Esophagus muscularis mucosa (tissue), 4 donors: ENCODE results near the gene ICE1. TPM values are rescaled to one million over a fixed set of nuclear protein-coding genes. Genes with fewer than 3 reads are reported as not detected.
A peak's percentile ranks its signal among the peaks of the same experiment; 100 is the strongest.

Experiments used
- DNase-seq: peaks from one replicate; pipeline ENCODE4 v3.0.0-alpha.2; 2017; ENCODE audit errors: extremely low spot score
- H3K27ac ChIP-seq, 4 donors: fragments of 200-600 bp; sonication (generic); replicated peaks in 1 of 4; 1 replicate in 3 of 4; 2 replicates in 1 of 4; pipeline ENCODE4 v1.5.1; 2016 to 2019; ENCODE audit warnings: mild to moderate bottlenecking in 1 of 4
- H3K27me3 ChIP-seq, 4 donors: fragments of 200-600 bp; sonication (generic); one replicate each; pipeline versions ENCODE4 v1.5.1 to v1.6.0; 2016 to 2019
- H3K36me3 ChIP-seq, 4 donors: fragments of 200-600 bp; sonication (generic); one replicate each; pipeline ENCODE4 v1.5.1; 2016 to 2019
- H3K4me1 ChIP-seq, 4 donors: fragments of 200-600 bp; sonication (generic); one replicate each; pipeline ENCODE4 v1.5.1; 2016 to 2019
- H3K4me3 ChIP-seq, 4 donors: fragments of 200-600 bp; sonication (generic); 1 replicate in 2 of 4; 2 replicates in 2 of 4; pipeline ENCODE4 v1.5.1; 2016 to 2019; ENCODE audit warnings: mild to moderate bottlenecking in 4 of 4, moderate library complexity in 1 of 4
- H3K9me3 ChIP-seq, 4 donors: fragments of 200-600 bp; sonication (generic); 1 replicate in 3 of 4; 2 replicates in 1 of 4; pipeline ENCODE4 v1.5.1; 2016 to 2019
- EP300 ChIP-seq: sonication (generic); formaldehyde crosslinking; IDR thresholded peaks from one replicate; pipeline ENCODE4 v1.6.1; 2017; ENCODE audit warnings: antibody characterized with exemption
- POLR2A ChIP-seq: fragments of 450-650 bp; IDR thresholded peaks from one replicate; pipeline ENCODE4 v1.6.1; 2017; ENCODE audit warnings: antibody characterized with exemption, moderate library complexity, mild to moderate bottlenecking, low read depth
- POLR2AphosphoS5 ChIP-seq, 2 donors: sonication (generic); formaldehyde crosslinking; IDR thresholded peaks; one replicate each; pipeline ENCODE4 v1.6.1; 2017; ENCODE audit warnings: antibody characterized with exemption in 2 of 2
- WGBS: methylation state at CpG from one replicate; pipeline ENCODE4 v1.1.5; 2018; 5-methylcytosine and 5-hydroxymethylcytosine counted together
- intact Hi-C: fragments of 100-400 bp; cut with DNase I; formaldehyde crosslinking; loops from one replicate; pipeline ENCODE4 v1.15.1; 2023
- total RNA-seq, 4 donors: library from RNA; depleted of rRNA; stranded (reverse); fragments of >200 nt; gene quantifications; one replicate each; pipeline versions ENCODE4 v1.1.0 to v1.2.1, GENCODE V29; 2016
- TF ChIP-seq, protein P1 (sequence below), 3 experiments: fragments of 200-600 bp in 2 of 3; fragments of 450-650 bp in 1 of 3; sonication (generic) in 2 of 3; IDR thresholded peaks; one replicate each; pipeline ENCODE4 v1.5.1; 2017 to 2019; ENCODE audit warnings: antibody characterized with exemption in 3 of 3, mild to moderate bottlenecking in 2 of 3, moderate library complexity in 1 of 3

The ICE1 gene
- total RNA-seq, 4 donors from 2014 or later = 27.6 to 31.6 (median 30.1) TPM

GRCh38 chr5:5497152-5497788 is 74.8 kb downstream of the ICE1 start:
- TF ChIP-seq, protein P1, sequence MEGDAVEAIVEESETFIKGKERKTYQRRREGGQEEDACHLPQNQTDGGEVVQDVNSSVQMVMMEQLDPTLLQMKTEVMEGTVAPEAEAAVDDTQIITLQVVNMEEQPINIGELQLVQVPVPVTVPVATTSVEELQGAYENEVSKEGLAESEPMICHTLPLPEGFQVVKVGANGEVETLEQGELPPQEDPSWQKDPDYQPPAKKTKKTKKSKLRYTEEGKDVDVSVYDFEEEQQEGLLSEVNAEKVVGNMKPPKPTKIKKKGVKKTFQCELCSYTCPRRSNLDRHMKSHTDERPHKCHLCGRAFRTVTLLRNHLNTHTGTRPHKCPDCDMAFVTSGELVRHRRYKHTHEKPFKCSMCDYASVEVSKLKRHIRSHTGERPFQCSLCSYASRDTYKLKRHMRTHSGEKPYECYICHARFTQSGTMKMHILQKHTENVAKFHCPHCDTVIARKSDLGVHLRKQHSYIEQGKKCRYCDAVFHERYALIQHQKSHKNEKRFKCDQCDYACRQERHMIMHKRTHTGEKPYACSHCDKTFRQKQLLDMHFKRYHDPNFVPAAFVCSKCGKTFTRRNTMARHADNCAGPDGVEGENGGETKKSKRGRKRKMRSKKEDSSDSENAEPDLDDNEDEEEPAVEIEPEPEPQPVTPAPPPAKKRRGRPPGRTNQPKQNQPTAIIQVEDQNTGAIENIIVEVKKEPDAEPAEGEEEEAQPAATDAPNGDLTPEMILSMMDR (IDR thresholded peaks at IDR 0.05) = peak; percentile 81 to 88 (median 86)
- TF ChIP-seq POLR2AphosphoS5 (IDR thresholded peaks at IDR 0.05) = no peak
- Histone ChIP-seq H3K4me3 (no peak overlapping the region), H3K36me3 (no peaks in the 10 kb centered on the region), H3K27ac (no peak overlapping the region), H3K27me3 (no peaks in the 10 kb centered on the region), H3K4me1 (peaks cover 13 to 42% (median 32%) of the 10 kb centered on the region in 4 donors), H3K9me3 (no peaks in the 10 kb centered on the region)
- intact Hi-C loops = loop anchor here (5.0 to 10.0 kb wide), 3 partner anchors 168 to 880 kb away; partner anchors contain the start of gene MED10
- 33% methylated on average over 13 of the region's 13 CpGs for WGBS
- no peak for DNase-seq

GRCh38 chr5:5499442-5499841 is 77.0 kb downstream of the ICE1 start:
- DNase-seq = no peak
- H3K4me3 ChIP-seq = no peak overlapping the region
- TF ChIP-seq POLR2AphosphoS5 (IDR thresholded peaks at IDR 0.05) (no peak), EP300 (no peak), POLR2A (no peak)
- TF ChIP-seq, protein P1 (IDR thresholded peaks at IDR 0.05) = no peak
- no peaks in the 10 kb centered on the region for H3K27me3 ChIP-seq
- 87% methylated on average over 7 of the region's 7 CpGs for WGBS
- no peak overlapping the region for H3K27ac ChIP-seq
- H3K4me1 ChIP-seq = peaks cover 7 to 30% (median 23%) of the 10 kb centered on the region in 4 donors
- intact Hi-C loops = loop anchor here (5.0 to 10.0 kb wide), 3 partner anchors 165 to 878 kb away; partner anchors contain the start of gene MED10
- H3K9me3 ChIP-seq = peaks cover 0 to 8% (median 7%) of the 10 kb centered on the region in 4 donors
- no peaks in the 10 kb centered on the region for H3K36me3 ChIP-seq

- no peak for DNase-seq
- intact Hi-C loops = no loop called here
- Histone ChIP-seq H3K27me3 (no peaks in the 10 kb centered on the region), H3K9me3 (peaks cover 0 to 19% (median 11%) of the 10 kb centered on the region in 4 donors), H3K27ac (no peak overlapping the region), H3K36me3 (no peaks in the 10 kb centered on the region), H3K4me1 (no peaks in the 10 kb centered on the region), H3K4me3 (no peak overlapping the region)
- TF ChIP-seq, protein P1 (IDR thresholded peaks at IDR 0.05) = no peak
- TF ChIP-seq POLR2A (no peak), POLR2AphosphoS5 (IDR thresholded peaks at IDR 0.05) (no peak)
Measured at GRCh38 chr5:5504325-5504724, 81.8 kb downstream of the ICE1 start.

DNA sequence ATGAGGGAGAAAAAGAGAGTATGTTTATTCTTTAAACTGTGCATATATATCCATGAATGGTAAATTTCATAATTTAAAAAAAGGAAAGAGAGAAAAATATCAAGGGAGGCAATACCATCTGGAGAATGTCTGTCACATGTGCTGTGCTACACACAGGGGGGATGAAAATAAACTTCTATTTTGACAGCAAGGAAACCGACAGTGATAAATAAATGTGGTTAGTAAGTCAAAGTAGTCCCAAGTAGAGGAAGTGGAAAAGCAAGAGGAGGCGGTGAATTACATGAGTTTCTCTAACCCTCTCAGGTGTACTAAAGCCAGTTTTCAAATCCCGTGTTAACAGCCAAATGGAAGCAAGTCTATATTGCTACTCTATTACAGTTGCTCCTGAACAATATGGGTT is 83.3 kb downstream of the ICE1 start:
- TF ChIP-seq, protein P1 (IDR thresholded peaks at IDR 0.05) = no peak
- TF ChIP-seq POLR2AphosphoS5 (IDR thresholded peaks at IDR 0.05) (no peak), EP300 (no peak), POLR2A (no peak)
- Histone ChIP-seq H3K27ac (no peak overlapping the region), H3K27me3 (no peaks in the 10 kb centered on the region), H3K4me1 (no peaks in the 10 kb centered on the region), H3K4me3 (no peak overlapping the region), H3K9me3 (peaks cover 0 to 19% (median 11%) of the 10 kb centered on the region in 4 donors), H3K36me3 (no peaks in the 10 kb centered on the region)
- intact Hi-C loops = no loop called here
- WGBS = 48% methylated on average over 3 of the region's 3 CpGs
- no peak for DNase-seq

DNA sequence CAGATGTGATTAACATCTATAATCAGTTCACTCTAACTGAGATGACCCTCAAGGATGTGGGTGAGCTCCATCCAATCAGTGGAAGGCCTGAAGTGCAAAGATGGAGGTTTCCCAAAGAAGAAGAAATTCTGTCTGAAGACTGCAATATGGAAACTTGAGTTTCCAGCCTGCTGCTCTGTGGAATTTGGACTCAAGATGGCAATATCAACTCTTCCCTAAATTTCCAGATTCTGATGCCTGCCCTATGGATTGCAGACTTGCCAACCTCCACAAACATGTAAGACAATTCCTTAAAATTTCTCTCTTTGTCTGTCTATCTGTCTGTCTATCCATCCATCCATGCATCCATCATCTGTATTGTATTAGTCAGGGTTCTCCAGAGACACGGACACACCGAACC is 85.9 kb downstream of the ICE1 start:
- TF ChIP-seq POLR2AphosphoS5 (IDR thresholded peaks at IDR 0.05) (no peak), POLR2A (no peak), EP300 (no peak)
- TF ChIP-seq, protein P1 (IDR thresholded peaks at IDR 0.05) = no peak
- Histone ChIP-seq H3K4me1 (no peaks in the 10 kb centered on the region), H3K4me3 (no peak overlapping the region), H3K9me3 (peaks cover 0 to 19% (median 11%) of the 10 kb centered on the region in 4 donors), H3K27ac (no peak overlapping the region), H3K36me3 (no peaks in the 10 kb centered on the region), H3K27me3 (no peaks in the 10 kb centered on the region)
- DNase-seq = no peak
- WGBS = 75% methylated on average over 2 of the region's 2 CpGs
- intact Hi-C loops = no loop called here
